Mesothelial cell of epicardium (in vitro differentiated cells): ENCODE measurements around the gene ZNF740. TPM values are rescaled to one million over a fixed set of nuclear protein-coding genes. Genes with fewer than 3 reads are reported as not detected.

Experiments
- DNase-seq, 2 experiments: peaks; one replicate each; pipeline ENCODE4 v3.0.0; 2021; ENCODE audit warnings: low spot score in 2 of 2; ENCODE audit not compliant: unreplicated experiment in 2 of 2
- H3K27ac Mint-ChIP-seq: 2 replicates; pipeline ENCODE4 v1.8.0; 2021; ENCODE audit warnings: mixed read lengths
- H3K27me3 Mint-ChIP-seq: 2 replicates; pipeline ENCODE4 v1.8.0; 2021; ENCODE audit warnings: low read depth, mixed read lengths
- H3K36me3 Mint-ChIP-seq: 2 replicates; pipeline ENCODE4 v1.8.0; 2021; ENCODE audit warnings: mixed read lengths
- H3K4me1 Mint-ChIP-seq: 2 replicates; pipeline ENCODE4 v1.8.0; 2021; ENCODE audit warnings: mixed read lengths
- H3K4me3 Mint-ChIP-seq: 2 replicates; pipeline ENCODE4 v1.8.0; 2021; ENCODE audit warnings: mild to moderate bottlenecking, moderate library complexity, mixed read lengths
- H3K9me3 Mint-ChIP-seq: 2 replicates; pipeline ENCODE4 v1.8.0; 2021; ENCODE audit warnings: mixed read lengths
- CTCF ChIP-seq: fragments of 200-600 bp; sonication (generic); IDR thresholded peaks from one replicate; pipeline ENCODE4 v1.5.0; 2021; ENCODE audit warnings: antibody characterized with exemption; ENCODE audit not compliant: unreplicated experiment
- total RNA-seq: library from RNA; stranded (reverse); gene quantifications from 3 replicates; pipeline ENCODE4 v1.2.1, GENCODE V29; 2021

The ZNF740 gene
- total RNA-seq, 1 donor from 2014 or later = 97.5 TPM

GRCh38 chr12:53239643-53240258 lies 59.2 kb downstream of the ZNF740 start:
- Mint-ChIP-seq H3K9me3 (no peaks in the 10 kb centered on the region), H3K4me3 (no peak overlapping the region), H3K27me3 (no peaks in the 10 kb centered on the region), H3K27ac (no peak overlapping the region), H3K4me1 (peaks cover 27% of the 10 kb centered on the region), H3K36me3 (no peaks in the 10 kb centered on the region)
- no peak for DNase-seq
- no peak for TF ChIP-seq CTCF

GRCh38 chr12:53241623-53242412 lies 61.3 kb downstream of the ZNF740 start:
- H3K9me3 Mint-ChIP-seq = no peaks in the 10 kb centered on the region
- peak overlapping the region; percentile 25 for H3K27ac Mint-ChIP-seq
- no peaks in the 10 kb centered on the region for H3K36me3 Mint-ChIP-seq
- peaks cover 11% of the 10 kb centered on the region for H3K4me1 Mint-ChIP-seq
- H3K4me3 Mint-ChIP-seq = no peak overlapping the region
- no peaks in the 10 kb centered on the region for H3K27me3 Mint-ChIP-seq
- no peak for DNase-seq
- no peak for TF ChIP-seq CTCF

GRCh38 chr12:53244337-53244736 lies 63.8 kb downstream of the ZNF740 start:
- no peak for TF ChIP-seq CTCF
- Mint-ChIP-seq H3K36me3 (no peaks in the 10 kb centered on the region), H3K4me1 (peaks cover 11% of the 10 kb centered on the region), H3K9me3 (no peaks in the 10 kb centered on the region), H3K27me3 (no peaks in the 10 kb centered on the region), H3K4me3 (no peak overlapping the region), H3K27ac (no peak overlapping the region)
- no peak for DNase-seq

Other genes with a start within 250 kb of the ZNF740 start
- 714 to 762 TPM (median 725 TPM) in 3 replicates for gene KRT18, start 231.6 kb upstream of the ZNF740 start, total RNA-seq
- 544 to 576 TPM (median 554 TPM) in 3 replicates for gene EIF4B, start 174.3 kb upstream of the ZNF740 start, total RNA-seq
- 78.8 to 91.7 TPM (median 86.4 TPM) in 3 replicates for gene TNS2, start 130.7 kb upstream of the ZNF740 start, total RNA-seq
- gene SPRYD3, start 101.3 kb upstream of the ZNF740 start, total RNA-seq = 20.2 to 20.9 TPM (median 20.6 TPM) in 3 replicates
- 70.3 to 77.2 TPM (median 75.6 TPM) in 3 replicates for gene IGFBP6, start 83.1 kb upstream of the ZNF740 start, total RNA-seq
- gene SOAT2, start 77.2 kb upstream of the ZNF740 start, total RNA-seq = 0.13 to 0.40 TPM (median 0.20 TPM) in 3 replicates
- gene CSAD, start 203 bp downstream of the ZNF740 start, total RNA-seq = 120 to 129 TPM (median 125 TPM) in 3 replicates
- 3.2 to 4.9 TPM (median 4.6 TPM) in 3 replicates for gene ITGB7, start 26.5 kb downstream of the ZNF740 start, total RNA-seq
- 66.6 to 72.2 TPM (median 71.6 TPM) in 3 replicates for gene RARG, start 51.5 kb downstream of the ZNF740 start, total RNA-seq
- 15.7 to 20.8 TPM (median 15.9 TPM) in 3 replicates for gene ESPL1, start 87.6 kb downstream of the ZNF740 start, total RNA-seq
- 328 to 339 TPM (median 338 TPM) in 3 replicates for gene PFDN5, start 114.8 kb downstream of the ZNF740 start, total RNA-seq
- gene MYG1, start 119.0 kb downstream of the ZNF740 start, total RNA-seq = 50.1 to 55.9 TPM (median 53.8 TPM) in 3 replicates
- 77.2 to 85.4 TPM (median 84.8 TPM) in 3 replicates for gene AAAS, start 140.9 kb downstream of the ZNF740 start, total RNA-seq
- gene SP7, start 155.6 kb downstream of the ZNF740 start, total RNA-seq = 0.27 to 0.62 TPM (median 0.47 TPM) in 3 replicates
- 112 to 120 TPM (median 116 TPM) in 3 replicates for gene SP1, start 199.5 kb downstream of the ZNF740 start, total RNA-seq
- gene AMHR2, start 243.1 kb downstream of the ZNF740 start, total RNA-seq = 11.1 to 13.8 TPM (median 12.3 TPM) in 3 replicates